ENCODE measurements around the gene BRD2.

The BRD2 gene

DNA sequence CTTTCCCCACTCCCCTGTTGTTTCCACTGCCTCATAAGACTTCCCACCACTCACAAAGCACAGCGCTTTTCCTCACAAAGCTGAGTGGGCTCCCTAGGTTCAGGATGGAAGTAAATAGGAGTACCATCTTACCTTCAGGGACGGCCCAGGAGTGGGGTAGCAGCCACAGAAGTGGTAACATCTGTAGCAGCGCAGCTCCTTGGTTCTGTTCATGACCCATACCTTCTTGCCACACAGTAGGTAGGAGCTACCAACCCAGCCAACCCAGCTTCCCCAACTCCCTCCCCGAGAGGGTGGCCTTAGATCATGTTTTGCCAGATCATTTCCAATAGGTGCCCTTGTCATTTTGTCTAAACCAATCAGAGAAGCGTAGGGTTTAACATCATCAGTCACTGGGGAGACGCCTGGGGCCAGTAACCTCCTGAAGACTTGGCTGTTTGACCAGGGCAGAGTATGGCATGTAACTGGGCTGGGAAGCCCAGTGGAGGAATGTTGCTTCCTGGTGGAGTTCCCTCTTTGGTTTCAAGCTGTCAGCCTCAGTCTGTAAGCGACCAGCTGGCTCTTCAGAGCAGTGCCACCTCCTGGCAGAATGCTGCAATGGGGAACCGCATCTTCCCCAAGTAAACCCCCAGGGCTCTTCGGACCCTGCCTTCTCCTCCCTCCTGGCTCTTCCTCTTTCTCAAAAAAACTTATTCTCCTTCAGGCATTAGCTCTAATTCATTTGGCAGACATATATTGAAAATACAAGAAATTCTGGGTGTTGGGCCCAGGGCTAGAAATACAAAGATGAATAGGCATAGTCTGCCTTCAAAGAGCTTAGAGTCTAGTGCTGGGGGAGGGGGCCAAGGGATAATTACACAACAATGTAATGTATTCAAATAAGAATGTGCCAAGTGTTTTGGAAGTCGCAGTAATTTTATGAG, 15.3 kb upstream of the BRD2 start, which contains the start of gene HLA-DMA:
HLA-DMA (minus strand) TSS at position 281 of the 923 bp plus-strand sequence; CDS start at position 220, 61 bp downstream.
- no peak within 1 kb of the TSS for H3K27ac ChIP-seq

DNA sequence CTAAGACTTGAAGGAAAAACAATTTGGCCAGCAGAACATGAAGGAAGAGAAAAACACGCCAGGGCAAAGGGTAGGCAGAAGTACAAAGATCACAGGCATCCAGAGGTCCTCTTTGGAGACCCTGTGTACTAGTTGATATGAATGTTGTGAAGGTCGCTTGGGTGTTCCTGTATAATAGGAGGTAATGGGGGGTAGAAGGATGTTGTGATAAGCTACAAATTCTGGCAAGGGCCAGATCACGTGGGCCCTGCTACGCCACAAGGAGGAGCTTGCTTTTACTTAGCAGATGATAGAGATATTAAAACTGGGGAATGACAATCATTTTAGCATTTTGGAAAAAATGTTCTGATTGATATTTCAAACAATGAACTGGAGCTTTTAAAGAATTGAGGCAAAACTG, 14.6 kb upstream of the BRD2 start:
- no peak overlapping the region for H3K27ac ChIP-seq
- TF ChIP-seq, protein P1, sequence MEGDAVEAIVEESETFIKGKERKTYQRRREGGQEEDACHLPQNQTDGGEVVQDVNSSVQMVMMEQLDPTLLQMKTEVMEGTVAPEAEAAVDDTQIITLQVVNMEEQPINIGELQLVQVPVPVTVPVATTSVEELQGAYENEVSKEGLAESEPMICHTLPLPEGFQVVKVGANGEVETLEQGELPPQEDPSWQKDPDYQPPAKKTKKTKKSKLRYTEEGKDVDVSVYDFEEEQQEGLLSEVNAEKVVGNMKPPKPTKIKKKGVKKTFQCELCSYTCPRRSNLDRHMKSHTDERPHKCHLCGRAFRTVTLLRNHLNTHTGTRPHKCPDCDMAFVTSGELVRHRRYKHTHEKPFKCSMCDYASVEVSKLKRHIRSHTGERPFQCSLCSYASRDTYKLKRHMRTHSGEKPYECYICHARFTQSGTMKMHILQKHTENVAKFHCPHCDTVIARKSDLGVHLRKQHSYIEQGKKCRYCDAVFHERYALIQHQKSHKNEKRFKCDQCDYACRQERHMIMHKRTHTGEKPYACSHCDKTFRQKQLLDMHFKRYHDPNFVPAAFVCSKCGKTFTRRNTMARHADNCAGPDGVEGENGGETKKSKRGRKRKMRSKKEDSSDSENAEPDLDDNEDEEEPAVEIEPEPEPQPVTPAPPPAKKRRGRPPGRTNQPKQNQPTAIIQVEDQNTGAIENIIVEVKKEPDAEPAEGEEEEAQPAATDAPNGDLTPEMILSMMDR (conservative IDR thresholded peaks at IDR 0.05) = no peak

More for the DNA sequence above, 15.3 kb upstream of the BRD2 start, which contains the start of gene HLA-DMA:
- TF ChIP-seq, protein P1 (conservative IDR thresholded peaks at IDR 0.05) = peak; percentile 65

GRCh38 chr6:32954267-32954666, 14.1 kb upstream of the BRD2 start:
- H3K27ac ChIP-seq = no peak overlapping the region
- TF ChIP-seq, protein P1 (conservative IDR thresholded peaks at IDR 0.05) = no peak

DNA sequence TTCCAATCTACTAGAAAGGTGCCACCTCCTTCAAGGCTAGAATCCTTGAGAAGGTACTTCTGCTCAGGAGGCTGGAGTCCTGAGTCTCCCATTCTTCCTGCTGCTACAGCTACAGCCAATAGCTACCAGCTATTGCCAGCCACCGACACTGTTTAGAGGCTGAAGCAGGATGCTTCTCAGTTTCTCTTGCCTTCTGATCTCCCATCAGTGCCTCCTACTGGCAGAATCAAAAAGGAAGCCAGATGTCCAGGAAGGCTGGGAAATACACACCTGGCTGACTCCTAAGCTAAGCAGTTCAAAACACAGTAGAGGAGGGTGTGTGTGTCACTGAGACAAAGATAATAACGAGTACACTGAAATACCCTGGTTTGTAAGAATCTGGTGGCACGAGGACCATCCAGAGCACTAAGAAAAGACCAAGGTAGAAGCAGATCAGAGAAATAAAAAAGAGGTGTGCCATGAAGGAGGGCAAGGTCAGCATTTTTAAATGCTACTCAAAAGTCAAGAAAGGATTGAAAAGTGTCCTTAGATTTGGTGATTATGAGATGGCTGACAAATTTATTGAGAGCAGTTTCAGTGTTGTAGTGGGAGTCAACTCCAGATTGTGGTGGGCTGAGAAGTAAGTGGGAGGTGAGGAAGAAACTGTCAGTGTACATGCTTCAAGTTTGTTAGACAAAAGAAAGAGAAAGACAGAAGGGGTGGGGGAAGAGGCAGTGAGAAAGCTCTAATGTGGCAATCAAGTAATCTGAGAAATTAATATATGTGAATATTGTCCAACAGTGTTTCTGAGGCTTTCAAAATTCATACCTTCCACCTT, 13.2 kb upstream of the BRD2 start:
- TF ChIP-seq, protein P1 (conservative IDR thresholded peaks at IDR 0.05) = 0 out of 2 replicates have a peak, but pooled peaks have one; percentile 8
- no peak overlapping the region for H3K27ac ChIP-seq

DNA sequence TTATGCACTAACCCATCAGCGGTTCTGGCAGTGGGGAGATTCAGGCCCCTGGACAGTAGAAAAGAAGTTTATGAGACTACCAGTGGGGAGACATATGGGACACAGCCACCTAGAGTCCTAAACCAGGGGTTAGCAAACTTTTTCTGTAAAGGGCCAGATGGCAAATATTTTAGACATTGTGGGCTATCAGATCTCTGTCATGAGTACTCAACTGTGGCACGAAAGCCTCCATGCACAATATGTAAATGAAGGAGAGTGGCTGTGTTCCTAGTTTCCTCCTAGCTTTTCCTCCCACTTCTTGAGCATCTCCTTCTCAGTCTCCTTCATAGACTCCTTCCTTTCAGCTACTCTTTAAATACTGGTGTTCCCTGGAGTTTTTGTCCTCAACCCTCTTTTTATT, 12.2 kb upstream of the BRD2 start:
- no peak overlapping the region for H3K27ac ChIP-seq
- TF ChIP-seq, protein P1 (conservative IDR thresholded peaks at IDR 0.05) = no peak

GRCh38 chr6:32960563-32960962, 7.8 kb upstream of the BRD2 start:
- TF ChIP-seq, protein P1 (conservative IDR thresholded peaks at IDR 0.05) = no peak
- no peak overlapping the region for H3K27ac ChIP-seq

All from VCaP (cell line).